Adrenal gland (tissue), 12 donors: ENCODE data around the gene DFFB. TPM values are rescaled to one million over a fixed set of nuclear protein-coding genes. Genes with fewer than 3 reads are reported as not detected.

Experiments
- DNase-seq, 7 donors: peaks; one replicate each; pipeline ENCODE4 v3.0.0-alpha.2; 2019 to 2020
- H3K27ac ChIP-seq, 5 donors: fragments of 200-600 bp; sonication (generic) in 4 of 5; 1 replicate in 3 of 5; 2 replicates in 2 of 5; pipeline versions ENCODE4 v1.5.1 to v1.8.0; 2016 to 2020; ENCODE audit warnings: mild to moderate bottlenecking in 1 of 5
- H3K27me3 ChIP-seq: fragments of 200-600 bp; 2 replicates; pipeline ENCODE4 v1.8.0; 2021
- H3K36me3 ChIP-seq, 2 donors: fragments of 200-600 bp; replicated peaks in 1 of 2; 1 replicate in 1 of 2; 2 replicates in 1 of 2; pipeline versions ENCODE4 v1.5.1 to v1.8.0; 2018 to 2022
- H3K4me1 ChIP-seq, 2 donors: fragments of 200-600 bp; replicated peaks in 1 of 2; 1 replicate in 1 of 2; 2 replicates in 1 of 2; pipeline versions ENCODE4 v1.5.1 to v1.8.0; 2018 to 2021
- H3K4me3 ChIP-seq, 4 donors: fragments of 200-600 bp; sonication (generic) in 3 of 4; one replicate each; pipeline ENCODE4 v1.5.1; 2016 to 2018
- H3K9me3 ChIP-seq, 3 donors: fragments of 200-600 bp; sonication (generic) in 1 of 3; replicated peaks in 1 of 3; 1 replicate in 2 of 3; 2 replicates in 1 of 3; pipeline versions ENCODE4 v1.5.1 to v1.8.0; 2016 to 2021
- POLR2A ChIP-seq, 2 donors: fragments of 450-650 bp; IDR thresholded peaks; one replicate each; pipeline ENCODE4 v1.6.1; 2017; ENCODE audit warnings: antibody characterized with exemption in 2 of 2, mild to moderate bottlenecking in 2 of 2, moderate library complexity in 1 of 2
- WGBS, 4 donors: extraction: QIAGEN DNeasy Blood & Tissue Kit in 2 of 4; methylation state at CpG; one replicate each; pipeline versions ENCODE4 v1.1.5 to v1.1.7; 2013 to 2017; 5-methylcytosine and 5-hydroxymethylcytosine counted together
- intact Hi-C, 2 donors: fragments of 100-400 bp; cut with DNase I; formaldehyde crosslinking; loops; one replicate each; pipeline versions ENCODE4 v1.14.1 to v1.15.0; 2022 to 2023
- polyA plus RNA-seq, 3 donors: library from polyadenylated mRNA; stranded (reverse); fragments of 200-250 nt in 2 of 3; fragments of 350-450 nt in 1 of 3; fragmentation: Illumina TruSeq in 1 of 3; extraction: RNeasy Lipid Tissue Mini Kit (QIAGEN cat#74804) in 1 of 3; gene quantifications; one replicate each; pipeline ENCODE4 v1.2.3, GENCODE V29; 2013 to 2014
- total RNA-seq, 9 donors: library from RNA; depleted of rRNA in 4 of 9; stranded (reverse); fragments of >200 nt in 4 of 9; fragments of 120-200 nt in 1 of 9; fragmentation: NEBNext Ultra II Directional in 1 of 9; extraction: Animal tissue kit (Norgen Biotek cat#: 25700) in 1 of 9; gene quantifications; one replicate each; pipeline versions ENCODE4 v1.1.0 to v1.2.4, GENCODE V29; 2013 to 2023
- TF ChIP-seq, protein P1 (sequence below), 6 experiments: fragments of 450-650 bp in 4 of 6; fragments of 200-600 bp in 2 of 6; sonication (generic) in 1 of 6; IDR thresholded peaks; 1 replicate in 5 of 6; 2 replicates in 1 of 6; pipeline versions ENCODE4 v1.5.1 to v1.8.0; 2016 to 2021; ENCODE audit warnings: antibody characterized with exemption in 6 of 6, mild to moderate bottlenecking in 2 of 6, moderate library complexity in 1 of 6
- donor health status: healthy with polysubstance abuse.
- donor health status: Bipolar disorder and iron deficiency.
- donor health status: DM: yes; HTN: yes; CAD: no.
- donor health status: DM: no; HTN: no; CAD: no.
- donor health status: DM: no; HTN: no; CAD: no.
- donor health status: DM: yes; HTN: yes; CAD: no.

The DFFB gene
- total and polyA plus RNA-seq, 12 donors, result 1.8 to 13.4 (median 5.2) TPM

DNA sequence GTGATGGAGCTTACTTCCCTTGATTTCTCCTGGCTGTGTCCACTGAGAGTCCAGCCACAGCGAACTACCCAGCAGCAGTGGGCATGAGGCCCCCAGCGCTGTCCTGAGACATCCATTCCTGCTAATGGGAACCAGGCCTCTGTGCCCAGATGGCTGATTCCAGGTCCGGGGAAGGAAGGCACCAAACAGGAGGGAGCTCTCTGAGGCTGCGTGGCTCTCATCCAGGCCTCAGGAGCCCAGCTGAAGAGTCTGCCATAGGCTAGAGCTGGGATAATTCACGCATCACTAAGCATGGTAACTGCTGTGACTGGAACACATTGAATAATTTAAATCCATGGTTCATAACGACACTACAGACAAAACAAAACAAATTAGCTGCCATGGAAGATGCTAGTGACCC, 36.3 kb upstream of the DFFB start:
- TF ChIP-seq, protein P1, sequence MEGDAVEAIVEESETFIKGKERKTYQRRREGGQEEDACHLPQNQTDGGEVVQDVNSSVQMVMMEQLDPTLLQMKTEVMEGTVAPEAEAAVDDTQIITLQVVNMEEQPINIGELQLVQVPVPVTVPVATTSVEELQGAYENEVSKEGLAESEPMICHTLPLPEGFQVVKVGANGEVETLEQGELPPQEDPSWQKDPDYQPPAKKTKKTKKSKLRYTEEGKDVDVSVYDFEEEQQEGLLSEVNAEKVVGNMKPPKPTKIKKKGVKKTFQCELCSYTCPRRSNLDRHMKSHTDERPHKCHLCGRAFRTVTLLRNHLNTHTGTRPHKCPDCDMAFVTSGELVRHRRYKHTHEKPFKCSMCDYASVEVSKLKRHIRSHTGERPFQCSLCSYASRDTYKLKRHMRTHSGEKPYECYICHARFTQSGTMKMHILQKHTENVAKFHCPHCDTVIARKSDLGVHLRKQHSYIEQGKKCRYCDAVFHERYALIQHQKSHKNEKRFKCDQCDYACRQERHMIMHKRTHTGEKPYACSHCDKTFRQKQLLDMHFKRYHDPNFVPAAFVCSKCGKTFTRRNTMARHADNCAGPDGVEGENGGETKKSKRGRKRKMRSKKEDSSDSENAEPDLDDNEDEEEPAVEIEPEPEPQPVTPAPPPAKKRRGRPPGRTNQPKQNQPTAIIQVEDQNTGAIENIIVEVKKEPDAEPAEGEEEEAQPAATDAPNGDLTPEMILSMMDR (IDR thresholded peaks at IDR 0.05), result no peak
- TF ChIP-seq POLR2A (IDR thresholded peaks at IDR 0.05), result no peak
- DNase-seq, result no peak
- Histone ChIP-seq H3K9me3 (no peaks in the 10 kb centered on the region), H3K36me3 (peaks cover 0 to 60% of the 10 kb centered on the region in 2 donors), H3K27me3 (no peaks in the 10 kb centered on the region), H3K4me3 (no peak overlapping the region), H3K4me1 (no peaks in the 10 kb centered on the region), H3K27ac (no peak overlapping the region)
- intact Hi-C loops, result no loop called here
- 85 to 94% (median 89%) methylated on average over 5 to 6 of the region's 6 CpGs for WGBS, 4 donors

DNA sequence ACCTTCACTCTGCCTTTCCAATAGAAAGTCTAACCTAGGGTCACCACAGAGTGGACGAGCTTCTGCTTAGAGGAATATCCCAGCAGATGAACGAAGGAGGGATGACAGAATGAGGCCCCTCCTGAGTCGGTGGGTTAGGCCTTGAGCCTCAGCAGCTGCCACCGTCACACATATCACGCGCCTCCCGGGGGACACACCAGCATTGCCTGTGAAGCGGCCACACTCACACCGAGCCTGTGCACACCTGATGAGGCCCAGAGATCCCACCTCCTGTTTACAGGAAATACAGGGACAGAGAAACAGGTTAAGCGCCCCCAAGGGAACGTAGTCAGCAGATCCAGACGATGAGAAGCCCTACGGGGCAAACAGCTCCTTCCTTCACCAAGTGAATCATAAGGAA, 35.8 kb upstream of the DFFB start:
- Histone ChIP-seq H3K36me3 (peaks cover 0 to 60% of the 10 kb centered on the region in 2 donors), H3K27me3 (no peaks in the 10 kb centered on the region), H3K9me3 (no peaks in the 10 kb centered on the region), H3K4me3 (no peak overlapping the region), H3K4me1 (no peaks in the 10 kb centered on the region), H3K27ac (no peak overlapping the region)
- TF ChIP-seq, protein P1 (IDR thresholded peaks at IDR 0.05), result no peak
- intact Hi-C loops, result no loop called here
- WGBS, 4 donors, result 85 to 90% (median 87%) methylated on average over 11 to 13 of the region's 13 CpGs
- no peak for DNase-seq

DNA sequence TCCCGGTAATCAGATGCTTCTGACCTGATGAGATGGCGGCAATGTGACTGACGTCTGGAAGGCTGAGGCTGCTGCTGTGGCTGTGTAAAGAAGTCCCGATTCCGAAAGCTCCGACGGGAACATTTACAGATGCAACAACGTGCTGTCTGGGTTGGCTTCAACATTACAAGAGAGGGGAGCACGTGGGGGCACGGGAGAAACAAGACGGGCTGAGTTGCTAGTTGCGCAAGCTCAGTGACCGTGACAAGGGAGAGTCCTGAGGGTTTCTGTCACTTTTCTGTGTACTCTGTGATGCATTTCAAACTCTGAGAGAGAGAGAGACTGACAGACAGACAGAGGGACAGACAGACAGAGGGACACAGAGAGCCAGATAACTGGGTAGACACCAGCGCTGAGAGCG, 35.4 kb upstream of the DFFB start:
- 89 to 94% (median 91%) methylated on average over 15 of the region's 15 CpGs for WGBS, 4 donors
- no peaks in the 10 kb centered on the region for H3K9me3 ChIP-seq
- peaks cover 0 to 61% of the 10 kb centered on the region in 2 donors for H3K36me3 ChIP-seq
- intact Hi-C loops, result no loop called here
- H3K27ac ChIP-seq, result no peak overlapping the region
- no peak overlapping the region for H3K4me3 ChIP-seq
- H3K4me1 ChIP-seq, result no peaks in the 10 kb centered on the region
- DNase-seq, result no peak
- no peaks in the 10 kb centered on the region for H3K27me3 ChIP-seq
- no peak for TF ChIP-seq POLR2A (IDR thresholded peaks at IDR 0.05)
- TF ChIP-seq, protein P1 (IDR thresholded peaks at IDR 0.05), result no peak

DNA sequence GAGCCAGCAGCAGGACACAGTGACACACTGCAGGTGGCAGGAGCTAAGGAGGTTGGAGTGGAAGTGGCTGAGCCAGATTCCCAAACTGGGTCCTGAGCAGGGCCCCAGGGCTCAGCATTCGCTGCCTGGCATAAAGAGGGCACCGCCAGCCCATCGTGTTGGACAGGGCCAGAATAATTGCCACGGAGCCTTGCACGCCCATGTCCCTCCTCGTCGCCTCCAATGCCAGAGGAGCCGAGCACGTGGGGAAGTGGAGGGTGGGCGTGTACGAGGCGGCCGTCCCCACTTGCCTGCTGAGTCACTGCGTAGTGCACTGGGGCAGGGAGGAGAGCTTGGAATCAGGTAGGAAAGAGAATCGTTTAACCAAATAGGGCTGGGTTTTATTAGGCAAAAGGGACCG, 34.9 kb upstream of the DFFB start:
- Histone ChIP-seq H3K4me1 (no peaks in the 10 kb centered on the region), H3K9me3 (no peaks in the 10 kb centered on the region), H3K27ac (no peak overlapping the region), H3K4me3 (no peak overlapping the region), H3K27me3 (no peaks in the 10 kb centered on the region), H3K36me3 (peaks cover 0 to 64% of the 10 kb centered on the region in 2 donors)
- WGBS, 4 donors, result 84 to 89% (median 87%) methylated on average over 16 of the region's 16 CpGs
- TF ChIP-seq, protein P1 (IDR thresholded peaks at IDR 0.05), result no peak
- TF ChIP-seq POLR2A (IDR thresholded peaks at IDR 0.05), result no peak
- intact Hi-C loops, result no loop called here
- DNase-seq, result no peak
